Renal cortical epithelial cell (primary cell): ENCODE data around the gene BLMH. TPM values are rescaled to one million over a fixed set of nuclear protein-coding genes. Genes with fewer than 3 reads are reported as not detected.
A peak's percentile ranks its signal among the peaks of the same experiment; 100 is the strongest.

Source experiments
- DNase-seq: peaks from one replicate; pipeline ENCODE4 v3.0.0-alpha.2; 2011; ENCODE audit warnings: low read depth
- total RNA-seq: library from RNA; depleted of rRNA; stranded (reverse); fragments of >200 nt; gene quantifications from 2 replicates; pipeline ENCODE4 v1.2.3, GENCODE V29; 2014

BLMH gene, protein sequence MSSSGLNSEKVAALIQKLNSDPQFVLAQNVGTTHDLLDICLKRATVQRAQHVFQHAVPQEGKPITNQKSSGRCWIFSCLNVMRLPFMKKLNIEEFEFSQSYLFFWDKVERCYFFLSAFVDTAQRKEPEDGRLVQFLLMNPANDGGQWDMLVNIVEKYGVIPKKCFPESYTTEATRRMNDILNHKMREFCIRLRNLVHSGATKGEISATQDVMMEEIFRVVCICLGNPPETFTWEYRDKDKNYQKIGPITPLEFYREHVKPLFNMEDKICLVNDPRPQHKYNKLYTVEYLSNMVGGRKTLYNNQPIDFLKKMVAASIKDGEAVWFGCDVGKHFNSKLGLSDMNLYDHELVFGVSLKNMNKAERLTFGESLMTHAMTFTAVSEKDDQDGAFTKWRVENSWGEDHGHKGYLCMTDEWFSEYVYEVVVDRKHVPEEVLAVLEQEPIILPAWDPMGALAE
- 16.5 and 42.1 TPM in 2 replicates for total RNA-seq

DNA sequence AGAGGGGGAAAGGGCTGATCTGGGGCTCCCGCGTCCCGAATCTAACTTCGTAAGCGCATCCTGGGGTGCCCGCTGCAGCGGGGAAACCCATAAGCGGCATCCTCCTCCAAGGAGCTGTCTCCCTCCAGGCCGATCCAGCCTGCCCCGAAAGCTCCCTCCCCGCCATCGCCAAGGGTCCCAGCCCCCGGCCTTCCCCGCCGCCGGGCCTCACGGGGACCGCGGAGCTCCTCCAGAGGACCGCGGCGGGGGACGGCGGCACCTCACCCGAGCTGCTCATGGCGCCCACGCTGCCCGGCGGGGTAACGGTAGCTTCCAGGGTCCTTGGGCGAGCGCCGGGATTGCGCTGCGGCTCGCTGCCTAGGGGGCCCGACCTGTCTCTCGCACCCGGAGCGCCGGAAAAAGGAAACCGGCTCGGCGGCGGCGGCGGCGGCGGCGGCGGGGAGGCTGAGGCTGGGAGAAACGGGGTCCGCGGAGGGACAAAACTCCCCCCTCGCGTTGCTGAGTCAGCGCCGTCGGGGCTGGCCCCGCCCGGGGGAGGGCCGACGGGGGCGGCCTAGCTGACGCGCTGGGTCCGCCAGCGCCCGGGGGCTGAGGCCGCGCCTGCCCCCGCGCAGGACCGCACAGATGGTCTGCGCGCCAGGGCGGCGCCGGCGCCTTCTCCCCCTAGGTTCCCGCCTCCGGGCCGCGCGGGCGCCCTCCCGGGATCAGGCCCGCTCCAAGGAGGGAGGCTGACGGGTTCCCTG lies at the start of gene BLMH:
BLMH (minus strand) TSS at position 402 of the 743 bp plus-strand sequence; CDS start at position 277, 125 bp downstream.
- DNase-seq: peak; percentile 34

DNA sequence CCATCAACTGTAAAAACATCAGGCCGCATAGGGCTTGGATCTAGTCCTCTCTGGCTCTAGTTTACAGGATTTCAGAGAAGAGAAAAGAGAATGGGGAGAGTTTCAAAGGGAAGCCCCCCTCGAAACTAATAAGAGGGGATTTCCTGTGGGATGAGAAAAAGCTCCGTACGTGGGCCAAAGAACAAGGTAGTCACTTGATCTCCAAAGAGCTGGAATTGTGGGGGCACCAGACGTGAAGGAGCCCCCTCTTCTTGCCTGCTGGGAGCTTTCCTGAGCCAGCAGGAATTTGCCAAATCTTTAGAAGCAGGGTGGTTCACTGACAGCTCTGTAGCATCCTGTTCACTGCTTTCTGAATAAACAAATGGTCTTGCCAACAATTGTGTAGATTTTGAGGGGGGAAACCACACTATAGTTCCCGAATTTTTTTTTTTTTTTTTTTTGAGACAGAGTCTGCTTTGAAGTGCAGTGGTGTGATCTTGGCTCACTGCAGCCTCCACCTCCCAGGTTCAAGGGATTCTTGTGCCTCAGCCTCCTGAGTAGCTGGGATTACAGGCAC lies 49.1 kb upstream of the BLMH start:
- DNase-seq: no peak

DNA sequence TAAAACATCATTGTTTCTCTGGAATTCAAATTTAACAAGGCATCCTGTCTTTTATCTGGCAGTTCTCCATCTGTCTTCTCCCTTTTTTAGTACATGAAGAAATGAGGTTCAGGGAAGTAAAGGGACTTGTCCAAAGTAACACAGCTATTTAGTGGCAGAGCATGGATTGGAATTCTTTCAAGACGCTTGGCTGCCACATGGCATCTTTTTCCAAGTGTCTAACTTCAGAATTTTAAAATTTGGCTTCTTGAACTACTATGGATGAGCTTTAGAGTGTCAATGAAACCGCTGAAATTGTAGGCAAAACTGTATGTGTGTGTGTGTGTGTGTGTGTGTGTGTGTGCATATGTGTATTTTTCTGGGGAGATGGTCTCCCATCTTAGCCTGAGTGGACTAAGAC lies 47.3 kb upstream of the BLMH start:
- DNase-seq: no peak

DNA sequence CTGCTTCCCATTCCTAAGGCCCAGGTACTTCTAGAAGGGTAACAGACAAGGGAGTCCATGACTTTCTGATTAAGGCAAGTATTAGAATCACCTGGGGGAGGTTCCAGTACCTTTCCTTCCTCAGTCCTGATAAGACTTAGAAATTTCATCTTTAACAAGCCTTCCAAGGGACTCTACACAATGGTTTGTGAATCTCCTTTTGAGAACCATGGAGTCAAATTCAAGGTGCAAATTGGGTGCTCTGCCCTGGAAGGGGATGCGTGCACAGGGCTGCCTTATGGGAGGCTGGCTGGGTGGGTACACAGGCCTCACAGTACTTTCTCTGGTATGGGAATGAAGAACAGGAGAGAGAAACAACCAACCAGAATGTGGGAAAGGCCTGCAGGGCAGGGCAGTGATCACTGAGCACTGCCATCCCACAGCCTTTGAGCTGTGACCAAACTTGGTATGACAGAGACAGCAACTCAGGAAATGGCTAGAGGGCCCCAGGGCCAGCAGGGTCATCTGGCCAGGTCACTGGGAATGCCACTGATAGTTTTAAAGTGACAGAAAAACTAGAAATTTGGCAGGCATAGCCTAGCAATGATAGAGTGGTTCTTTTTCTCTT lies 45.8 kb upstream of the BLMH start:
- peak; percentile 64 for DNase-seq

DNA sequence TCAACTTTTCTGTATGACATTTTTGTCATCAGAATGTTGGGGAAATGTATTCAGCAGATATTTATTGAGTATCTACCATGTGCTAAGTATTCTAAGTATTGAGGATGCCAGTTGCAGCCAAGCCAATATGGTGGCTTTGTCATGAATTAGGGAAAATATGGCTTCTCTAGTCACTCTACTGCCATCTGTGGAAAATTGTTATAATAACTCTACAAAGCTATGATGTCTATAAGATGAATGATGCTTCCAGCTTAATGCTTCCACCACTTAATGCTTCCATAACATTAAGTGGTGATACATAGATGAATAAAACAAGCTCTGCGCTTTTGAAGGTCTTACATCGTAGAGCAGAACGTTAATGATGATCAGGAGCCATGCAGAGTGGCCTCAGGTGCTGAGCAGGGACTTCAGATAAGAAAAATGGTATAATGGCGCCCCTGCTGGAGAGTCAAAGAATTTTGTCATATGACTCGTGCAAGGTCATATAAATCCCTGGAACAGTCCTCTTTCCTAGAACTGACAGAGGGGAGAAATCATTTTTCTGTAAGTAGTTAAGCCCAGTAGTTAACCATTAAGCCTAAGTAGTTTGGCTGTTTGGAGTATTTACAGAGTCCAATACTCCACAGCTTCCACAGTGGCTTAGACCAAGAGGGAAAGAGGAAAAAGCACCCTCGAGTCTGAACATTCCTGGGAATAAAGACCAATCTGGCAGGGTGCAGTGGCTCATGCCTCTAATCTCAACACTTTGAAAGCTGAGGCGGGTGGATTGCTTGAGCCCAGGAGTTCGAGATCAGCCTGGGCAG lies 44.8 kb upstream of the BLMH start:
- DNase-seq: peak; percentile 97

DNA sequence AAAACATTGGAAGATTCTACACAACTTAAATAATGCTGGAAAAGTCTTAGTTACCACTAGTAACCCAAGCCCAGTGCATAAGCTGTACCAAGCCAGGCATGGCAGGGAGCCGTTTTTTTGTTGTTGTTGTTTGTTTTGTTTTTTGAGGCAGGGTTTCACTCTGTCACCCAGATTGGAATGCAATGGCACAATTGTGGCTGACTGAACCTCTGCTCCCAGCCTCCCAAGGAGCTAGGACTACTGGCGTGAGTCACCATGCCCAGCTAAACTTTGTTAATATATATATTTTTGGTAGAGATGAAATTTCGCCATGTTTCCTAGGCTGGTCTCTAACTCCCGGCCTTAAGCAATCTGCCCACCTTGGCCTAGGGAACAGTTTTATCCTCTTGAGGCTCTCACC lies 42.7 kb upstream of the BLMH start:
- no peak for DNase-seq

DNA sequence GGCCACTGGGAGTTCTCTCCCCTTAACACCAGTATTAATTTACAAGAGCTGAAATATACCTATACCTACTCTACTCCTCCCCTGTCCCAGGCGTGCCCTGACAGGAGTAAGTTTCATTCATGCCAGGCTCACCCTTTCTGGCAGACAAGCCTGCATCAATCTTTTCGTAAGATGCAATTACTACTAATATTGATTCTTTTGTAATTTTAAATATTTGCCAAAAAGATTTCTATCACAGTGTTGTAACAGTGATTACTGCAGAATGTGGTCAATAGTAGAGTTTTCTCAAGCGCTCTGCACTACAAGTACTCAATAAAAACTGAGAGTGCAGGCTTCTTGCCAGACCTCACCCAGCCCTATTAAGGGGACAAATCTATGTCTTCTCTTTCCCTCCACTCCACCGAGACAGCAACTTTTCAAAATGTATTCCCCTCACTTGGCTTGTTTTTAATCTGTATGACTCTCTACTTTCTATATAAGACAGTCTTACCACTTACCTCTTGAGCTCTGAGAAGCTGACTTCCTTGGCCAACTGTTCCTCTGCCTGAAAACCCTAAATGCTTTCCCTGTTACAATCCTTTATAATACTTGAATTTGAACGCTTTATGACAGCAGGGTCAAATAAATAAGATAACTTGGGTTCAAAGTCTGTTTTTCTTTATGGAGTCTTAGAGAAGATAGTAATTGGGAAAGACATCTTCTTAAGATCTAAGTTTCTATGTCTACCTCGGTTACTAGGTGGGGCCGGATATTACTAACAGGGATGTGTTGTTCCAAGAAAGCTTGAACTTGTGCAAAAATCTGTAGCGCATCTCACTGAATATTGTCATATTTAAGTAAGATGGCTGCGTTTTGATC lies 42.0 kb upstream of the BLMH start, which contains the start of gene TMIGD1:
TMIGD1 (minus strand) TSS at position 555 of the 858 bp plus-strand sequence. CDS start 1,924 bp downstream, outside the sequence.
- DNase-seq: no peak

DNA sequence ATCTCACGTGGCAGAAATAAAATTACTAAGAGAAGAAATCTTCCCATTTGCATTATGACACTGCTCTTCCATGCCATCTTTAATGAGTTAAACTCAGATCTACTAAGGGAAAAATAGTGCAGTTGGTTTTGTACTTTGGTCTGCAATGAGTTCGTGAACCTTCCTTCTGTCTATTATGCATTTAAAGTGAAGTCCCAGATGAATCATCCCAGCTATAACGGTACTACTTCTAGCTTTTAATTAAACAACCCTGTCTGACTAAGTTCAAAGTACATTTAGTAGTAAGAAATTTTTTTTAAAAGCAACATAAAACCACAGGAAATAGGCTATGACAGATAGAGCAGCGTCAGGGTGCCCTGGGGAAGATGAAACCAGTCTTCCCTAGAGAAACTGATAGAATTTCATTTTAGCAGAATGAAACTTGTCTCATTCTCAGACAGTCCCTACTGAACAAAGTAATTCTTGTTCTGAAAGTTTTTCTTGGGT lies 40.4 kb upstream of the BLMH start:
- peak; percentile 98 for DNase-seq

DNA sequence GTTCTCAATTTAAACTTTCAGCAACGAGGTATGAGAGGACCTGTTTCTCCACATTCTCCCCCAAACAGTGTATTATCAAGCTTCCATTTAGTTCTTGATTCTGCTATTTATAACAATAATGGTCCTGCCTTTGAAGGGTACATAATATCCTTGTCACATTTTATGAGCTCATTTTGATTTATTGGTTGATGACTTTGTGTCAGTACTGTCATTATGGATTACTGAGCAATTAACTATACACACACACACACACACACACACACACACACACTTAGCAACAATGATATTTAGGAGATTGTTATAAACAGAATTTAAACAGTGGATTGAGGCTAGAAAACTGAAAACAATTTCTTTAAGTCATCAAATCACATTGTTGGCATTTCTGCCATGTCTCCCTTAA lies 35.1 kb upstream of the BLMH start:
- no peak for DNase-seq

DNA sequence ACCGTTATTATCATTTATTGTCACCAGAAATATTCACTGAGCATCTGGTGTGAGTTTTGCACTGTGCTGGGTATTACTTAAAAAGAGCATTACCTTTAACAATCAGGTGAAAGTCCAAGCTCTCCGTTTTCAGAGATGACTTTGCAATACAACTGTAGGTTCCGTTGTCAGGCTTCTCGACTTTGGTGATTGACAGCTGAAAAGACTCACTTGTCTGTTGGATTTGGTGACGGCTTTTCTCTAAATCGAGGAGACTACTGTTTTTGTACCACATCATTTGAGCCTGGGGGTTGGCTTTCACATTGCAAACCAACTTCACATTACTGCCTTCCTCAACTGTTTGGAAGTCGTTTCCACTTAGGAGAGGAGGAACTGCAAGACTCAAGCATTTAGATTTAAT lies 33.0 kb upstream of the BLMH start:
- DNase-seq: no peak

DNA sequence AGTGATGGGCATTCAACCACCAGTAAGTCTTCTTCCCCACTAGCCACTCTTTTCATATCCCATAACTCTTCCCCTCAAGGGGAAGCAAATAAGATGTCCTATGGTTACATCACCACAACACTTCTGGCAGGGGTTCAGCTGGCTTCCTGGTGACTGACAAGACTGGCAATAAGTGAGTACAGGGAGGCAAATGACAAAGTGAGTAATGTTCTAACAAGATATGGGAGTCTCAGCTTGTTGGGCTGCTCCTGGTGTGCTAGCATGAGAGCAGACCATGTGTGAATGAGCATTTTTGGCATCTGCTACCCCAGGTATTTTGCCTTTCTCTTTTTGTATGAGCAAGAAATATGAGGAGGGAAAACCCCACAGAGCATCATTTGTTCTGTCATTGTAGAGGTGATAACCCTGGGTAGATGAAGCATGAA lies 32.2 kb upstream of the BLMH start:
- peak; percentile 80 for DNase-seq

DNA sequence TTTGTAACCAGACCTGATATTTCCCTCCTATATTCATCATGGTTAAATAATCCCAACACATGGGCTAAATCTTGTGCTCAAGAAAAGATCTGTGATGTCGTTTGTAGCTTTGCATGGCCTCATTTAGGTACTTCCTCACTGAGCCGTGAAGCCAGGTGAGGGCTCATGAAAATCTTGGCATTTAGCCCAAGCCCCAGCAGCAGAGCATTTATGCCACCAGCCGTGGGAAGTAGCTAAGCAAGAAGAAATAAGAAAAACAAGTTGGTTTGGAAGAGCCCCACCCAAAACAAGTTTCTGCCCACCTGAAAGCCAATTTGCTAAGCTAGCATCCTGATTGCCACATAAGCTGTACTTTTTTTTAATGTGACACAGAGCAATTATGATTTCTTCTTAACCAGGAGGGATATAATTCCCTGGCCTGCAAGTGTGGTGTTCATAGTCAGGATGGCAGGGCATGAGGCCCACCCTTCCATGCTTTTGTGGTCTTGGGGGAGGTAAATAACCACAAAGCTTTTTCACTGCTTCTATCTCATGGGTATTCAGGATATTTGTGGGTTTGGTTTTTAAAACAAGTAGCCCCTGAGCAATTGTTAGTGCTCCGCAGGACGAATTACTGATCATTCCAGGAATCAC lies 31.6 kb upstream of the BLMH start:
- DNase-seq: peak; percentile 80

DNA sequence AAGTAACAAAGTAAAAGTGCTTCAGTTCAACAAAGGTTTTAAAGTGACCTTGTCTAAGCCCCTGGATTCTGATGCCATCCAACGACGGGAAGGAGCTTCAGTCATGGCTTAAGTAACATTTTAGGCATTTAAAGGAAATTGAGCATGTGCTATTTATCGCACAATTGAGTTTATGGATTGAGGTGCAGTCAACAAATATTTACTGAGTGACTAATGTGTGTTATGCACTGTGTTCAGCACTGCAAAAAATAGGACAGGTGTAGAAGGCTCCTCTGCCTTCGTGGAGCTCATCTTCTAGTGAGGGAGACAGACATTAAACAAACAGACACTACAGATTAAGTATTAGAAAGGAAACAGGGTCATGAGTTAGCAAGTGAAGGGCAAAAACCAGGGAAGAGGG lies 29.6 kb upstream of the BLMH start:
- no peak for DNase-seq

DNA sequence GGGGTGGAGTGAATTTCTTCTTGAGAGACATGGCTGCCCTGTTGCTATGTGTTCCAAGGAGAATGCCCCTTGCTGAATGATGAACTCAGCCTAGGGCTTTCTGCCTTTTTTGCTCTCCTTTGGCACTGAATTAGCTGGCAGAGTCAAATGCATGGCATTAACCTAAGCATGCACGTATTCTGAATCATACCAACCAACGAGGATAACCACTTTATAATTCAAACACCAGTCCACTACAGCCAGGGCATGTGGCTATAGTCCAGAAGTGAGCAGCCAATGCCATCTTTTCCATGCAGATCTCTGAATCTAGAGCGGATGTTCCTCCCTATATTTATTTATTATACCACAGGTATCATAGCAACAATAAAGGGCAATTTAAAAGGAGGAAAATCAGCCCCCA lies 26.4 kb upstream of the BLMH start:
- DNase-seq: no peak

DNA sequence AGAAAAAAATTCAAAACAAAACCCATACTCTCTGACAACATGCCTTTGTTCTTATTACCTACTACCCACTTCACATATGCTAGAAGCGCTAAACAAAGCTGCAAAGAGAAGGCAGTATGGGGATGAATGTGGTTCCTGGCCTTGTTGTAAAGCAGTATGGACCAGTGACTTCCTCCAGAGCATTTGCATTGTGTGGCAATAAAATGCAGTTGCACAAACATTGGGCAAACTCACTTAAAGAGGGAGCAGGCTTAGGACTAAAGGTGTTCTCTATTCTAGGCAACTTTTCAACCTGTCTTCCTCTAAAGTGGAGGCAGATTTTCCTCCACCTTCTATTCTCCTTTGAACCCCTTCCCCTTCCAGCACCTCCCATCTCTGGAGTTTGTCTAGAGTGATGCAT lies 25.0 kb upstream of the BLMH start:
- no peak for DNase-seq

DNA sequence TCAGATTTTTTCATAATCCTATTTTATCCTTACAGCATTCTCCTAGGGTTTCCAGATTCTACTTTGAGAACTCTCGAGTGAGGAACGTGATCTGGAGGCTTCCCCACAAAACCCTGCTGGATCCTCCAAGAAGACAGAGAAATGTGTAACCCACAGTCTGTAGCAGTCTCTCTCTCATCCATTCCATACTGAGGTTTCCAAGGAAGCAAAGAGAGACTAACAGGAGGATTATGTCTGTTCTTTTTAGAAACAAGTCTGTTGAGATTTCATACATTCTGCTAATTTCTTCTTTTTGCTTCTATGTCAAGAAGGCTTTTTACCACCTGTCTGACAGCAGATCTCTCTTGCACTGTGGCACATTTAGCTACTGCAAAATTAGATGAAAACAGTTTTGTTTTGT lies 23.4 kb upstream of the BLMH start:
- no peak for DNase-seq

DNA sequence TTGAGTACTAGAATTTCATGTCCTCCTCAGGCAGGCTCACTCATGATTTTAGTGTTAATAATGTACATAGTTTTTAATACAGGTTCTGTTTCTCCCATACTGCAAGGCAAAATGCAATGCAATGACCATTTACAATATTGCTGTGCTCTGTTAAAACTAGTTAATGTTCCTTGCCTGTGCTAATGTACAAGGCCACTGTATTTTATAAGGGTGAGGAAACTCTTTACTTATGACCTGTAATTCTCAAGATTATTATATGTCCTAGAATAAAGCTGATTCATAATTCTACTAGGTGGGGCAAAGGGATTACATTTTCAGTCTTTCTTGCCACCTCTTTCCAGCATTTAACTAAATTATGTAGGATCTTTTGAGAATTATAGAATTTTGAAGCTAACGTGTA lies 22.7 kb upstream of the BLMH start:
- no peak for DNase-seq

DNA sequence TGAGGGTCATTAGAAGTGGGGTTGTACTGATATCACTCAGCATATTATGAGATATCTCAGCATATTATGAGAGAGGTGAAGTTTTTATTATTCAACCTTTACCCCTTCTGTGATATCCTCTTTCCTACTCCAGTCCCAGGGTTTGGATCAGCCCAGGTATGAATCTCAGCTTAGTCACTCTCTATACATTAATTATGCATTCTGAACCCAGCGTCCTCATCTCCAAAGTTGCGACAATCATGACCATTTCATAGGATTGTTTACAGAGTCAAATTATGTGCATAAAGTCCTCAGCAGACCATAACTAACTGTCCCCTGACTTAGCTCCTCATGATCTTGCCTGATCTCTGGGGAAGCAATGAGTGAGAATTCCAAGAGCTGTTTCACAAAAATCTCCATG lies 20.5 kb upstream of the BLMH start:
- DNase-seq: no peak

DNA sequence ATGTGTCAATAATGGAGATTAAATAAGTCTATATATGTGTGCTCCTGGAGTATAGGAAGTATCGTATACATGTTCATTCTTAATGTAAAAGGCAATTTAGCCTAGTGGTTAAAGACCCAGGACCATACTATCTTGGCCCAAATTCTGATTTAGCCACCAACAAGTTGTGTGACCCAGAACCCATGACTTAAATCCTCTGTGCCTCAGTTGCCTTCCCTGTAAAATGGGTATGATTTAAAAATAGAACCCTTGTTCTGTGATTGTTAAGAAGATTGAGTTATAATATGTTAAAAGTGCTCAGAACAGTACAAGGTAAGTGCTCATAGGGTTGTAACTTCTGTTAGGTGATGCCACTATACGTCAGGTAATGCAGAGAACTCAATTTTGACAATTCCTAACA lies 18.8 kb upstream of the BLMH start:
- no peak for DNase-seq

DNA sequence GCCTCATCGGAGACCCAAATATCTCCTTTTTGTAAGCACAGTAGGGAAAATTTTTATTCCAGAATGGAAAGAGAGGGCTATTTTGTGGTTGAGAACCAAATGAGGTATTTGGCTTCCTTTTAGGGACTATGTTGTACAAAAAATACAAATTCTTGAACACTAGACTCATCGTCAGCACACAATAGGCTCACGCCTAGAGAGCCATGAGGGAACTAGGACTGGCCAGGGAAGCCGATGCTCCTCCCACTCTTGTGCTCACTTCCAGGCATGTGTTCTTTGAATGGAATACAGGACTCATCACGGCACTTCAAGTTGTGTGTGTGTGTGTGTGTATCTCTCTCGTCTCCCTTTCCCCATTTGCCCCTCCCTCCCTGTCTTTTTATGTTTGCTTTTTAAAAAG lies 17.8 kb upstream of the BLMH start:
- no peak for DNase-seq
